ENCODE measurements around the gene PSMA6. TPM values are rescaled to one million over a fixed set of nuclear protein-coding genes. Genes with fewer than 3 reads are reported as not detected.

Gene PSMA6
- total RNA-seq, 1 experiment from 2014 or later: 392 TPM

DNA sequence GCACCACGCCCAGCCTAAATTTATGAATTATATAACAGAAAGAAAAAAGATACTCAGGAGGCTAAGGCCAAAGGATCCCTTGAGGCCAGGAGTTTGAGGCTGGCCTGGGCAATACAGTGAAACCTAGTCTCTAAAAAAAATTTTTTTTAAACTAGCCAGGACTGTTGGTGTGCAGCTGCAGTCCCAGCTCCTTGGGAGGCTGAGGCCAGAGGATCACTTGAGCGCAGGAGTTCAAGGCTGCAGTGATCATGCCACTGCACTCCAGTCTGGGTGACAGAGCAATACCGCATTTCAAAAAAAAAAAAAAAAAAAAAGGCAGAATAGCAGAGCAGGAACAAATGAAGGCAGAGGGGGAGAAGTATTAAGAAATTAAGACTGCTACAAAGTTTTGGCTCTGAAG is 2.6 kb upstream of the PSMA6 start:
- no peak for DNase-seq (ENCODE audit: low spot score)
- H3K9me3 ChIP-seq (ENCODE audit: low read depth, low read length, poor library complexity, severe bottlenecking): no peaks in the 10 kb centered on the region
- intact Hi-C loops (cut with micrococcal nuclease; ENCODE audit: unreplicated experiment): loop anchor here (5.0 to 10.0 kb wide), 3 partner anchors 57 to 165 kb away; partner anchors contain the start of genes PPP2R3C and PRORP
- H3K36me3 ChIP-seq (ENCODE audit: insufficient read depth, low read length, poor library complexity, severe bottlenecking): no peaks in the 10 kb centered on the region
- TF ChIP-seq EZH2 (IDR thresholded peaks at IDR 0.05; ENCODE audit: borderline replicate concordance, low read depth, low read length, poor library complexity, severe bottlenecking): no peak
- TF ChIP-seq CTCF (conservative IDR thresholded peaks at IDR 0.05; ENCODE audit: low read depth, low read length): no peak
- POLR2A ChIA-PET (ENCODE audit: low non-redundant PET): no interaction called here
- H3K27ac ChIP-seq (ENCODE audit: low read depth, low read length, poor library complexity, severe bottlenecking): no peak overlapping the region
- no peaks in the 10 kb centered on the region for H3K27me3 ChIP-seq (replicated peaks; ENCODE audit: insufficient read depth, low read depth, low read length, poor library complexity)
- H3K4me3 ChIP-seq (ENCODE audit: low read depth, low read length, poor library complexity, severe bottlenecking): no peak overlapping the region
- BruUV-seq (replicated peaks): no TSS peak
- H3K4me1 ChIP-seq (ENCODE audit: insufficient read depth, low read length, poor library complexity, severe bottlenecking): peaks cover 4% of the 10 kb centered on the region
- CTCF ChIA-PET: no interaction called here

- no peak for DNase-seq (ENCODE audit: low spot score)
- no TSS peak for BruUV-seq (replicated peaks)
- no peaks in the 10 kb centered on the region for H3K36me3 ChIP-seq (ENCODE audit: insufficient read depth, low read length, poor library complexity, severe bottlenecking)
- ChIA-PET CTCF (no interaction called here), POLR2A (ENCODE audit: low non-redundant PET) (interaction anchor here (0.6 kb wide), 1 partner anchor 127 kb away, joined by 6 read pairs; no protein-coding TSS in a partner anchor)
- no peaks in the 10 kb centered on the region for H3K27me3 ChIP-seq (replicated peaks; ENCODE audit: insufficient read depth, low read depth, low read length, poor library complexity)
- H3K4me3 ChIP-seq (ENCODE audit: low read depth, low read length, poor library complexity, severe bottlenecking): peak overlapping the region; percentile 83
- peaks cover 17% of the 10 kb centered on the region for H3K4me1 ChIP-seq (ENCODE audit: insufficient read depth, low read length, poor library complexity, severe bottlenecking)
- intact Hi-C loops (cut with micrococcal nuclease; ENCODE audit: unreplicated experiment): loop anchor here (5.0 to 10.0 kb wide), 3 partner anchors 61 to 168 kb away; partner anchors contain the start of genes PPP2R3C and PRORP
- no peaks in the 10 kb centered on the region for H3K9me3 ChIP-seq (ENCODE audit: low read depth, low read length, poor library complexity, severe bottlenecking)
- TF ChIP-seq CTCF (conservative IDR thresholded peaks at IDR 0.05; ENCODE audit: low read depth, low read length): no peak
- no peak for TF ChIP-seq EZH2 (IDR thresholded peaks at IDR 0.05; ENCODE audit: borderline replicate concordance, low read depth, low read length, poor library complexity, severe bottlenecking)
- H3K27ac ChIP-seq (ENCODE audit: low read depth, low read length, poor library complexity, severe bottlenecking): peak overlapping the region; percentile 90
Measured at GRCh38 chr14:35292770-35293561, 784 bp downstream of the PSMA6 start.

- TF ChIP-seq CTCF (conservative IDR thresholded peaks at IDR 0.05; ENCODE audit: low read depth, low read length) (no peak), EZH2 (IDR thresholded peaks at IDR 0.05; ENCODE audit: borderline replicate concordance, low read depth, low read length, poor library complexity, severe bottlenecking) (no peak)
- no peaks in the 10 kb centered on the region for H3K36me3 ChIP-seq (ENCODE audit: insufficient read depth, low read length, poor library complexity, severe bottlenecking)
- no peaks in the 10 kb centered on the region for H3K9me3 ChIP-seq (ENCODE audit: low read depth, low read length, poor library complexity, severe bottlenecking)
- no peak overlapping the region for H3K4me3 ChIP-seq (ENCODE audit: low read depth, low read length, poor library complexity, severe bottlenecking)
- BruUV-seq (replicated peaks): no TSS peak
- no peak for DNase-seq (ENCODE audit: low spot score)
- ChIA-PET CTCF (no interaction called here), POLR2A (ENCODE audit: low non-redundant PET) (interaction anchor here (0.7 kb wide), 1 partner anchor 40 kb away, joined by 5 read pairs; no protein-coding TSS in a partner anchor)
- peak overlapping the region; percentile 38 for H3K27ac ChIP-seq (ENCODE audit: low read depth, low read length, poor library complexity, severe bottlenecking)
- intact Hi-C loops (cut with micrococcal nuclease; ENCODE audit: unreplicated experiment): loop anchor here (10.0 kb wide), 1 partner anchor 171 kb away; the partner anchor contains the start of genes PPP2R3C and PRORP
- no peaks in the 10 kb centered on the region for H3K27me3 ChIP-seq (replicated peaks; ENCODE audit: insufficient read depth, low read depth, low read length, poor library complexity)
- peaks cover 21% of the 10 kb centered on the region for H3K4me1 ChIP-seq (ENCODE audit: insufficient read depth, low read length, poor library complexity, severe bottlenecking)
Measured at GRCh38 chr14:35295845-35296161, 3.6 kb downstream of the PSMA6 start.
